Effector memory CD4-positive, alpha-beta T cell (primary cell): ENCODE data around the gene ARSD.
"Not testable (repeated sequence)": the region's sequence is repeated elsewhere in the genome, so short reads cannot be mapped to it uniquely, and the experiment has no call there.

Source experiments
- DNase-seq, 3 donors: peaks; one replicate each; pipeline ENCODE4 v3.0.0-alpha.2; 2020
- H3K27ac ChIP-seq: 2 replicates; pipeline ENCODE4 v1.7.0; 2013; ENCODE audit warnings: mild to moderate bottlenecking, low read length, moderate library complexity; ENCODE audit not compliant: insufficient read depth, poor library complexity, severe bottlenecking
- H3K27me3 ChIP-seq: replicated peaks from 2 replicates; pipeline ENCODE4 v1.7.0; 2013; ENCODE audit warnings: mild to moderate bottlenecking, low read length; ENCODE audit not compliant: insufficient read depth, control insufficient read depth, poor library complexity, severe bottlenecking
- H3K36me3 ChIP-seq: 2 replicates; pipeline ENCODE4 v1.7.0; 2013; ENCODE audit warnings: mild to moderate bottlenecking, low read length, moderate library complexity; ENCODE audit not compliant: control insufficient read depth, insufficient read depth
- H3K4me1 ChIP-seq: 2 replicates; pipeline ENCODE4 v1.7.0; 2013; ENCODE audit warnings: low read length, mild to moderate bottlenecking; ENCODE audit not compliant: control insufficient read depth, insufficient read depth, poor library complexity, severe bottlenecking
- H3K4me3 ChIP-seq: 2 replicates; pipeline ENCODE4 v1.7.0; 2013; ENCODE audit warnings: low read length, low read depth, mild to moderate bottlenecking; ENCODE audit not compliant: insufficient read depth, poor library complexity, severe bottlenecking
- H3K9me3 ChIP-seq: 2 replicates; pipeline ENCODE4 v1.7.0; 2013; ENCODE audit warnings: mild to moderate bottlenecking, low read length, moderate library complexity; ENCODE audit not compliant: control insufficient read depth

Gene ARSD

GRCh38 chrX:2963992-2964794 is 35.1 kb upstream of the ARSD start:
- H3K27me3 ChIP-seq, DNase-seq, H3K4me3 ChIP-seq, H3K27ac ChIP-seq, H3K9me3 ChIP-seq, H3K4me1 ChIP-seq, H3K36me3 ChIP-seq: not testable (repeated sequence)

- not testable (repeated sequence) for H3K27ac ChIP-seq, DNase-seq, H3K9me3 ChIP-seq, H3K4me1 ChIP-seq, H3K4me3 ChIP-seq, H3K27me3 ChIP-seq, H3K36me3 ChIP-seq
Observed at GRCh38 chrX:2963449-2963848, 34.3 kb upstream of the ARSD start.

- H3K9me3 ChIP-seq, result no peaks in the 10 kb centered on the region
- no peak for DNase-seq
- no peaks in the 10 kb centered on the region for H3K4me1 ChIP-seq
- no peaks in the 10 kb centered on the region for H3K36me3 ChIP-seq
- H3K27ac ChIP-seq, result no peak overlapping the region
- H3K4me3 ChIP-seq, result no peak overlapping the region
- no peaks in the 10 kb centered on the region for H3K27me3 ChIP-seq
Observed at GRCh38 chrX:2962381-2962780, 33.2 kb upstream of the ARSD start.

- Histone ChIP-seq H3K4me3 (no peak overlapping the region), H3K9me3 (no peaks in the 10 kb centered on the region), H3K27me3 (no peaks in the 10 kb centered on the region), H3K4me1 (no peaks in the 10 kb centered on the region), H3K27ac (no peak overlapping the region), H3K36me3 (no peaks in the 10 kb centered on the region)
- no peak for DNase-seq
Observed at GRCh38 chrX:2960861-2961515, 31.8 kb upstream of the ARSD start.

GRCh38 chrX:2958199-2958598 is 29.1 kb upstream of the ARSD start:
- H3K4me1 ChIP-seq, result no peaks in the 10 kb centered on the region
- H3K9me3 ChIP-seq, result no peaks in the 10 kb centered on the region
- no peak overlapping the region for H3K27ac ChIP-seq
- DNase-seq, result no peak
- H3K4me3 ChIP-seq, result no peak overlapping the region
- no peaks in the 10 kb centered on the region for H3K36me3 ChIP-seq
- H3K27me3 ChIP-seq, result no peaks in the 10 kb centered on the region

- Histone ChIP-seq H3K4me1 (no peaks in the 10 kb centered on the region), H3K27ac (no peak overlapping the region), H3K4me3 (no peak overlapping the region), H3K9me3 (no peaks in the 10 kb centered on the region), H3K27me3 (no peaks in the 10 kb centered on the region), H3K36me3 (no peaks in the 10 kb centered on the region)
- DNase-seq, result no peak
Observed at GRCh38 chrX:2955838-2956237, 26.7 kb upstream of the ARSD start.

GRCh38 chrX:2955281-2955680 is 26.1 kb upstream of the ARSD start:
- DNase-seq, result no peak
- Histone ChIP-seq H3K4me3 (no peak overlapping the region), H3K27me3 (no peaks in the 10 kb centered on the region), H3K36me3 (no peaks in the 10 kb centered on the region), H3K4me1 (no peaks in the 10 kb centered on the region), H3K9me3 (no peaks in the 10 kb centered on the region), H3K27ac (no peak overlapping the region)

- Histone ChIP-seq H3K4me1 (no peaks in the 10 kb centered on the region), H3K36me3 (no peaks in the 10 kb centered on the region), H3K27ac (no peak overlapping the region), H3K9me3 (no peaks in the 10 kb centered on the region), H3K27me3 (no peaks in the 10 kb centered on the region), H3K4me3 (no peak overlapping the region)
- DNase-seq, result no peak
Observed at GRCh38 chrX:2954541-2954940, 25.4 kb upstream of the ARSD start.

- H3K27me3 ChIP-seq, H3K36me3 ChIP-seq, DNase-seq, H3K9me3 ChIP-seq, H3K4me3 ChIP-seq, H3K27ac ChIP-seq, H3K4me1 ChIP-seq: not testable (repeated sequence)
Observed at GRCh38 chrX:2937942-2938341, 8.8 kb upstream of the ARSD start.
